GM18907 (cell line): ENCODE results near the gene EHD4.

Experiments used
- ATAC-seq: cut with Tn5 transposase; IDR thresholded peaks from one replicate; pipeline ENCODE4 v1.9.1; 2021; ENCODE audit warnings: mild to moderate bottlenecking, moderate library complexity; ENCODE audit not compliant: unreplicated experiment

EHD4 gene

DNA sequence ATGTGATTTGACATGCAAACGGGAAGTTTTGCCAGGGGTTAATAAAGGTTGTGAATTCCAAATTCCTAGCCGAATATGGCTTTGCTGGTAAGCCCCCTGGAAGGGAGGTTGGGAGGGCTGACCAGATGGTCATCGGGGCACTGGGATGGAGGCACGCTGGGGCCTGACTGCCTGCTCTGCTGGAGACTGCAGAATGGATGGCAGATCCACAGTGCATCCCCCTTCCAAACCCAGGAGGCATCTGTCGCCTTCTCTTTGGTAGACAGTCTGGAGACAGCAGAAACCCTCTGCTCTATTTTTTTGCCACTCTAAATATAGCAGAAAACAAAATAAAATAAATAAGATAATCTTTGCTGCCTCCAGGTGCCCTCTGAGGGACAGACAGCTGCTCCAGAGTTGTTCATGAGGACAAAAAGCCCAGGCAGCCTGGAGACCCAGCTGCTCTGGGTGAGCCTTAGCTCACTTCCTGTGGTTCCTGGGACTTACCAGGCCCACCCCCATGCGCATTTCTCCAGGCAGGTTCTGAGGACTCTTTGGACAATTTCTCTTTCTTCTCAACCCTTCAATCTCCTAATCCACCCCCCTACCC is 72.4 kb downstream of the EHD4 start:
- no peak for ATAC-seq

DNA sequence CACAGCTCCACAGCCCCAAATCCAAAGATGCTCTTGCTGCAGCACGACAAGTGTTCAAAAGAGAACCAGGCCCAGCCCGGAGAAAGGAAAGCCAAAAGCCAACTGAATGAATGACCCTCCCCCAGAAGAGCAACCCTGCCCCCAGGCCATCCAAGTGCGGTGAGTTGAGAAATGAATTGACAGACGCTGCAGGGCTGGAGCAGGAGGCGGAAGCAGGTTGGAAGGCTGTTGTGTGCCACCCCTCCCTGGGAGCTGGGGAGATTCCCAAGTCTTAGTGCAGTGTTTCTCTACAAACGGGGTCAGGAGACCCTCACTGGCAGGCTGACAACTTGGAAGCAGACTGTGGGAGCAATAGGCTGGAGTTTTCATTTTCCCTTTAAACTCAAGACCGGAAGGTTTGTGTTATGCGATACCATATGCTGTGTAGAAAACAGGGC is 75.0 kb downstream of the EHD4 start:
- ATAC-seq, result no peak

DNA sequence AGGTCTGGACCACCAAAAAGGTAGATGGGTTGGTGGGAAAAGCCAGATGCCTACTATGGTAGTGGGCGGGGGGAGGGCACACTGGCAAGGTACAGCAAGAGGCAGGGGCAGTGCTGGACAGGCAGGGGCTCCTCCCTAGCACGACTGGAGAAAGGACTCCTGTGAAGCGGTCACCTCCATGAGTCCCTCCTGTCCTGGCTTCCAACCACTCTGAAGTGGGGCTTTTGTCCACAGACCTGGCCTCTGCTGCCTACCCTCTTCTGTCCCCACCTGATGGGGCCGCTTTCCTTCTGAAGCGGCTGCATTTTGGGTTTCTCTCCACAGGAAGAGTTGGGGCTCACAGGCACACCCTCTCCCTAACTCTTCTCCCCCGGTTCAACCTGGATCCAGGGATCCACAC is 75.8 kb downstream of the EHD4 start:
- ATAC-seq, result no peak

DNA sequence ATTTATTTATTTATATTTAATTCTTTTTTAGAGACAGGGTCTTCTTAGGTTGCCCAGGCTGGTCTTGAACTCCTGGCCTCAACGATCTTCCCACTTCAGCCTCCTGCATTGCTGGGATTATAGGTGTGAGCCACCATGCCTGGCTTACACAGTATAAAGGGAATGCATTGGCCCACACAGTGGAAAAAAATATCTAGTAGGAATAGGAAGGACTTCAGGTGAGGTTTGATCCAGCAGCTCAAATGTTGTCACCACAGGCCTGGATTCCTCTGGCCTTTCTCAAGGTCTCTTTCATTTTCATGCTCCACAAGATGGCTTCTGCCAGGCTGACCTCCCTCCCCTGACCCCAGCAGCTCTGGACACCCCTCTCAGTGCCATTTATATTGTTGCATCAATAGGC is 76.4 kb downstream of the EHD4 start:
- no peak for ATAC-seq

DNA sequence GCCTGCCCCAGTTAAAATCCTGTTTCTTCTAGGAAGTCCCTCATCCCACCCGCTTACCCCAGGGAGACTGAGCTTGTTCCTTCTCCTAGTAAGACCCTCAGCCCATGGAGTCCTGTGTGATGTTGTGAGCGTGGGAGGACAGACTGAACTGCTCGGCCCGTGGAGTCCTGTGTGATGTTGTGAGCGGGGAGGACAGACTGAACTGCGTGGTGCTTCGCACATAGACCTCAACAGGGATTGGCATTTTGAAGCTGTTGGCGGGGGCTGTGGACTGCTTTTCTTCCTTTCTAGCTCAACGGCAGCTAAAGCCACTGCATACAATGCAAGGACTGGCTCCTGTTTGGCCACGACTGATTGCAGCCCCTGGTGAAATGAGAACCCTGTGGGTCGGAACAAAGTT is 76.9 kb downstream of the EHD4 start:
- ATAC-seq, result no peak

DNA sequence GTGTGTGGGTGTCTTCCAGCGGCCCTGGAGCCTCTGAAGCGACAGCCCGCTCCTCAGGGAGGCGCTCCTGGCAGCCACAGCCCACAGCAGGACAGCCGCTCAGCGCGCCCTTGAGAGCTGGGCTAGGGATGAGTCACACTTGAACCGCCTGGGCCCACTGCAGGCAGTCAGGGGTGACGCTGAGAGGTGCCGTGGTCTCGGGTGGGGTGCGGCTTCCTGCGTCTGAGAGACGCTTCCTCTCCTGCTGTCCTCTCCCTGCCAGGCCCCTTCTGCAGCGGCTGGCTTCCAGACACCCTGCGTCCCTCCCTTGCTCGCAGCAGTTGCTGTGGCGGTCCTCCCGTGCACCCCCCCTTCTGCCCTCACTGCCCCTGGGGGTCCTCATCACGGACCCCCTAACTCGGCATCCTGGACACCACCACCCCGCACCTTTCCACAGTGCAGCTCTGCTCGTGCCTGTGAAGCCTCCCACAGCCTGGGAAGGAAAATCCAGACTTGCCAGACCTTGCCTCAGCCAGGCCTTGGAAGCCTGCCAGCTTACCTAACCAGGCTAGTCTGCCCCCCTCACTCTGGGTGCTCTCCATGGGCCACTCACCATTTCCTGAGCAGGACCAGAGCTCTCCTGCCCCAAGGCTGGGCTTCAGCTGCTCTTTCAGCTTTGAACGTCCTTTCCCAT is 77.4 kb downstream of the EHD4 start:
- ATAC-seq, result peak; percentile 83

DNA sequence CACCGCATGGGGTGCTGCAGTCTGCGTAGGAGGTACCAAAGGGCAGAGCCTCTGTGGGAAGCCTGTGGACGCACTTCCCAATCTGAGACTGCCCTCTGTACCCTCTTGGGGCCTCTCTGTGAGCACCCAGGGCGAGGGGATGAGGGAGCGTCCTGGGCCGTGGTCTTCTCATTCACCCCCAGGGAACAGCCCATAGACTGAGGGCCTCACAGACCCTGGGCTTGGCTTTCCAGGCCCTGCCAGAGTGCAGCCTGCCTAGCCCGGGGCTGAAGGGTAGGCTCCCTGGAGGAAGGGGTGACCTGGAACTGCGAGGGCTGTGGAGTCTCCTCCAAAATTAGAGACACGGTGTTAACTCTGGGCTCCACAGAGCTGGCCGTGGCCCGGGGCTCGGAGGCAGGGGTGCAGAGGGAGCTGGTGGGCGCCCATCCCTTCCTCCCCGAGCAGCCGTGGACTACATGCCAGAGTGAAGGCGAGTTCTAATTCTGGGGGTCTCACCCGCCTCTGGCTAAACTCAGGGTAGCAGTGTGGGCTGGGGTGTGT is 78.0 kb downstream of the EHD4 start:
- no peak for ATAC-seq

DNA sequence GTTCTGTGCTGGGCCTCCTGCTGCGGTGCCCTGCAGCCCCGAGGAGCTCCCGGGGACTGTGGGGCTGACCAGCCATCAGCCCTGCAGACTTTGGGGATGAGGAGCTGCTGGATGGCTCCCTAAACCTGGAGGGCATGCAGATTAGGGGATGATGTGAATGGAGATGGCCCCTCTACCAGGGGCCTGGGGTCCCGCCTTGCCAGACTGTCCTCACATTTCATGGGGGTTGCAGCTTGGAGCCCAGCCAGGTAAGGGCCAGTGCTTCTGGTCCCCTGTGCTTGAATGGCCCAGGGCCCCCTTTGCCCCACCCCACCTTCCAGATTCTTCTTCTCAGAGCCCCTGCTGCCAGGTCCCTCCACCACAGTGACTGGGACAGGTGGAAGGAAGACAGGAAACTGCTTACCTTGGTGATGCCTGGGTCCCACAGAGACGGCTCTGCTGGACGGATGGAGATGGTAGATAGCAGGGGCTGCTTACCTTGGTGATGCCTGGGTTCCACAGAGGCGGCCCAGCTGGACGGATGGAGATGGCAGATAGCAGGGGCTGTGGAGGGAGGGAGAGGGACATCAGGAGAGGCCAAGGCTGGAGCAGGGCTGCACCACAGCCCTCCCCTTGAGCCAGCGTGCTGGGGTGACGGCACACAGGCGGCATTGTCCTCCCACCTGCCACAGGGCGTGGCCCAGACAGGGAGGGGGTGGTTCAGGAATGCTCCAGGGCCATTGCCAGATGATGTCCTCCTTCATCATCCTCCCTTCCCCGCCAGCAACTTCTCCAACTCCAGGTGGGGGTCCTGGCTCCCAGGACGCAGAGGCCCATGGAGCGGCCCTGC is 78.7 kb downstream of the EHD4 start, which contains the start of gene SPTBN5:
SPTBN5 (minus strand) TSS at position 632 of the 829 bp plus-strand sequence; CDS start at position 76, 556 bp downstream.
- ATAC-seq, result no peak

DNA sequence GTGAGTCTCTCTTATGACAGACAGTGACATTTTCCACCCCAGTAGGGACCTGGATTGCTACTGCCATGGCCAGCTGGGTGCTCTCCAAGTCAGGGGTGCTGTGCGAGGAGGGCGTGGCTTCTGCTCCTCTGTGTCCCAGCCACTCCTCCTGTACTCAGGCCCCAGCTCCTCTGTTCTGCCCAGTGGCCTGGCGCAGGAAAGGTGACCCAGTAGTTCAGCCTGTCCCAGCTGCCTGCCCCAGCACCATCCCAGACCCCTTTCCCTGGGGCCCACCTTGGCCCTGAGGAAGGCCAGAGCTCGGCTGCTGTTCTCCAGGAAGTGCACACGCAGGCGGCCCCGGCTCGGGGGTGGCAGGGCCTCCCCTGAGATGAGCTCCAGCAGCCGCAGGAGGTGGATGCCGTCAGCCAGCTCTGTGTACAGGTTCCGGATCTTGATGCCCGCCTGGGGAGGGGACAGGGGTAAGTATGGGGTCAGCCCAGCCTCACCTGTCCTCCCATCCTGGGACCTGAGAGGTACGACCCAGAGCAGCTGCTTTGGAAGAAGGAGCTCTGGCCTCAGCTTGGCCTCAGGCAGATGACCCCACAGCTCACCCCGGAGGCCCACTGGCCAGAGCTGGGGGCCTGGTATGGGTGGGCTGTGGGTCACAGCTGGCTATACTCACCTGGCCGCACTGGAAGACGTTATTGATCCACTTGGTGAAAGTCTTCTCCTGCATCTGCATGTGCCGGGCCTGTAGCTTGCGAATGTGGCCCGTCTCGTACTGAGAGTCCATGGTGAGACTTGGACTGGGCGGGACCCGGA is 79.5 kb downstream of the EHD4 start:
- ATAC-seq, result no peak

DNA sequence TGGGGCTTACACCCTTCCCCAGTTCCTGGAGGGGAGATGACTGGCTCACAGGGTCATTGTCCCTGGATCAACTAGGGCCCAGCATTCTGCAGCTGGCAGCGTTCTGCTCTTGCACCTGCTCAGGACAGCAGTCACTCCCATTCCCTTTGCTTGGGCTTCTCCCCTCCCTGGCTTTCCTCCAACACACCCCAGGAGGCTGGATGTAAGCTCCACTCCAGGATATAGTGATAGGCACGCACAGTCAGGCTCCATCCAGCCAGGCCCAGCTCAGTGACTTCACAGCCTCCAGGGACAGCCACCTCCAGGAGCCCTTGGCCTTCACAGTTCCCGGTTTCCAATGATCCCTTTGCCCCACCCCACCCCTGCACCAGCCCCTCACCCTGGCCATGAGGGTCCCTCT is 80.4 kb downstream of the EHD4 start:
- no peak for ATAC-seq

DNA sequence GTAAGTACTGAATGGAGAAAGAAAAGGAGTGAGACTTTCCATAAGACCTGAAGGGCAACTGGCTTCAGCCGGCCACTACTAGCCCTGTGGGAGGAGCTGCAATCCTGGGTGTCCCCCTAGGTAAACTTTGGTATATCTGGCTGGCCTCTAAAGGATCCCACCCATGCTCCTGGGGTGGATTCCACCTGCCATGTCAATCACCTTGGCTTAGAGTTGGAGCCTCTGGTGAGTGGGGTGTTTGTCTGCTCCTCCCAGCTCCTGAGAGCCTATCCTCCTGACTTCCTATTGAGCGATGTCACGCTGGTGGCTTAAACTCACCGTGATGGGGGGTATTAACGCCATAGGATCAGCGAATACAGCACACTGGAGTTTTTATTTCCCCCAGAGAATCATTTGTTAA is 81.1 kb downstream of the EHD4 start:
- ATAC-seq, result no peak

DNA sequence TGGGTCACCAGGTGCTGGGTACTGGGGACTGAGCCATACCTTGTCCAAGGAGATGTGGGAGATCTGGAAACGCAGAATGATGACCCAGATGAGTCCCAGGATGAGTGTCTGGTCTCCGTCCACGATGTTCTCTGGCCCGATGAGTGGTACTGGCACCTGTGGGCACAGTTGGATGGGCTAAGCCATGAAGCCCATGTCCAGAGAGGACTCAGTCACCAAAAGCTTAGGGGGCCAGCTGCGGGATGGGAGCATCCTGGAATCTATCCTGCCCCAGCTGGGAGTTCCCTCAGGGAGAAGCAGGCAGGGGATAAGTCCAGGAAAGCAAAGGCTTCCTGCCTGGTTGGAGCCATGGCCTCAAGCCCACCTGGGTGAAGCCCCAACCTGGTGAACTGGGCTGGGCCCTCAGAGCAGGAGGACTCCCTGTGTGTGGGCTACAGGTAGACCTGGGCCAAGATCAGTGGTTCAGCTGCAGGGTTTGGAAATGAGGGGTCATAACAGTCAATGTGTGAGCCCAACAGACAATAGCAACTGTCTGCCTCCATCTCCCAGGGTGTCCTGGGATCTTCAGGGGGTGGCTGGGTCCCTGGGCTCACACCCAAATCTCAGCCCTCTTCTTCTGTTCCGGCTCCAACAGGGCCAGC is 82.2 kb downstream of the EHD4 start:
- ATAC-seq, result no peak

DNA sequence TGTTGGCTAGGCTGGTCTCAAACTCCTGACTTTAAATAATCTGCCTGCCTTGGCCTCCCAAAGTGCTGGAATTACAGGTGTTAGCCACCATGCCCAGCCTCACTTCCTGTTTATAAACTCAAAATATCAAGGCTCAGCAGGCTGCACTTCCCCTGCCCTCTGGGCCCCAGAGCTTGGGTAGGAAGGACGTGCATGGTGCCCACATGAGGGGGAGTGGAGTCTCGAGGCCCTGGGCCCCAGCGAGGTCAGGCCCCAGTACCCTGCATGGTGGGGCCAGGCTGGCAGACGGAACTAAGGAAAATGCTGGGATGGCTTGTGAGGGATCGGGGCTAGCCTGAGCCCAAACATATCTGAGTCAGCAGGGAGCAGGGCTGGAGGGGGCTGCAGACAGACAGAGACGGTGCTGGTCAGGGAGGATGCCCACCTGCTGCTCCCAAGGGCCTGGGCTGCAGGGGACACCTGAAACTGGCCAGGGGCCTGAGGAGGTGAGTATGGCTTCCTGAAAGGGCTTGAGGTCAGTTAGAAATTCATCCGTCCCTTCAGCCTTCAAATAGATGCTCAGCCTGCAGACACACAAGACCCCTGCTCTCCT is 83.6 kb downstream of the EHD4 start:
- no peak for ATAC-seq

DNA sequence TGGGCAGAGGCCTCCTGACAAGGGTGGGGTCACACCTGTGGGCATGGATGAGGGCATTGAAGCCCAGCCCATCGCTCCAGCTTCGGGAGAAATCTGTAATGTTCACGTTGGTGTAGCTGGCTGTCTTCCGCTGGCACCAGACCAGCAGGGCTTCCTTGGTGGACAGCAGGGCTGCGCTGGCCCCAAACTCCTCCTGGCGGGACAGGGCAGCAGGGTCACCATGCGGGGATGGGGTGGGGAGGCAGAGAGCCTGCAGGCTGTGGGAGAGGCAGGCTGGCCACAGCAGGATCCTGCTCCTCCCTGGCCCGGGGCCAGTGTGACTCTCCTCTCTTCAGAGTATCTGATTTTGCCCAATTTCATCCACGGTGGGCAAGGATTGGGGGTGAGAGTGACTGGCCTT is 84.5 kb downstream of the EHD4 start:
- no peak for ATAC-seq

DNA sequence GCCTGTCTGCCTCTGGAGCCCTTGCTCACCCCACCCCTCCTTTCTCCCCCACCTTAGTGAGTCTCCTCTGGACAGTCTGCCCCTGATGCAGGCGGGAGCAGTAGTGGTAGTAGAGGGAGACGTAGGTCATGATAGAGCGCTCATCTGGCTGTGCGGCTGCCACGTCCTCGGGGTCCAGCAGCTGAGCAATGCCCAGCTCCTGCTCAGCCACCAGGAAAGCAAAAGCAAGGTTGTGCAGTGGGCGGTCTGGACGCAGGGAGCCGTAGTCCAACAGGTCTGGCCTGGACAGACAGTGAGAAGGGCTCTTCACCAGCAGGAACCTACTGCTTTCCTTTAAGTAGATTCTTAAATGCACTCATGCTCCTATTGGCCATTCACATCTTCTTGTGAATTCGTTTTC is 85.2 kb downstream of the EHD4 start:
- ATAC-seq, result no peak

DNA sequence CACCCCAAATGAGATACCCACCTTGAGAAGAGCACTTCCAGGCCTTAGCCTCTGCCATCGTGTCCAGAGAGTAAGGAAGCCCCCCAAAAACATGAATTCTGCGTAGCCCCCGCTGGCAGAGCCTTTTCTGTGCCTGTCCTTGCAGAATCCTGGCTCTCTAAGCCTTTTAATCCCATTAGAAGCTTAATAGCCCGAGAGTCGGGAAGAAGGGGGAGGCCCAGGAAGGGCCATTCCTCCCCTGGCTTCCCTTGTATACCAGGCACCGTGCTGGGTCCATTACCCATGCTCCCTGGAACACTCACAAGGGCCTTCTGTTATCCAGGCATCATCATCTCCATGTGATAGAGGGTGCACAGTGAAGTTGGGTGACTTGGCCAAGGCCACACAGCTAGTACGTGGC is 85.6 kb downstream of the EHD4 start:
- ATAC-seq, result no peak

DNA sequence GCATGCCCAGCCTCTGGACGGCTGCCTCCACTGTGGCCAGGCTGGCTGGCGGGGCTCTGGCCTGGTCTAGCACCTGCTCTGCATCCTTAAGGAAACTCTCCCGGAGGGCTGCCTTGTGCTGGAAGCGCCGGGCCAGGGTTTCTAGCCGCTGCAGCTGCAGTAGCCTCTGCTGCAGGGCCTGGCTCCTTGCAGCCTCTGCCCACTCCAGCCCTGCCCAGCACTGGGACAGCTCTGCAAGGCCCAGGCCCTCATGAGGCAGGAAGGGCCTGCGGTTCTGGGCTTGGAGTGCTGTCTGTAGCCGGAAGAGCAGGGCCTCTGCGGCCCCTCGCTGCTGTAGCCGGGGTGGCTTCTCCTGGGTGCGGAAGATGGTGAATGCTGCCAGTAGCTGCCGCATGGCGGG is 86.5 kb downstream of the EHD4 start:
- ATAC-seq, result no peak

DNA sequence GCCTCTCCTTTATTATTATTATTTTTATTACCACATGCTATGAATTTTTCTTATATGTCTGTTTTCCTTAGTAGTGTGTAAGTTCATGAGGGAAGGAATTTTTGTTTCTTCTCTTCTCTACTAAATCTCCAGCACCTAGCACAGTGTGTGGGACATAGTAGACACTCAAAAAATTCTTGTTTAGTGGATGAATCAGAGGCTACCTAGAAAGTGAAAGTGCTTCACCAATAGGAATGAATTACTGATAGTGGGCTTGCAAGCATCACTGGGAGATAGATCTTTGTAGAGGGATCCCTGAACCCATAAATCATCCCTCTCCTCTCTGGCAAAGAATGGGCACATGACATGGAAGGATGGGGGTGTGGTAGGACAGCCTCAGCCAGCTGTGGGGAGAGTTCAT is 87.0 kb downstream of the EHD4 start:
- ATAC-seq, result no peak

DNA sequence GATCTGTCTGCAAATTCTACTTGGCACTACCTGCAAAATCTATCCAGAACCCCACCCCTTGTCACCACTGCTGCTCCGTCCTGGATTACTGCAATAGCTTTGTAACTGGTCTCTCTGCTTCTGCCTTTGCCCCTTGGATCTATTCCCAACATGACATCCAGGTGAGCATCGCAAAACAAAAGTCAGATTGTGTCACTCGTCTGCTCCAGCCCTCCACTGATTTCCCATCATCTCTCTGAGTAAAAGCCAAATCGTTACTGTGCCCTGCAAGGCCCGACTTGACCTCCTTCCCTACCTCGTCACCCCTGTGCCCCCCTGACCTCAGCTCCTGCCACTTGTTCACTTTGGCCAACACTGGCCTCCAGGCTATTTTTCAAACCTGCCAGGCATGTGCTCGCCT is 87.9 kb downstream of the EHD4 start:
- ATAC-seq, result no peak

DNA sequence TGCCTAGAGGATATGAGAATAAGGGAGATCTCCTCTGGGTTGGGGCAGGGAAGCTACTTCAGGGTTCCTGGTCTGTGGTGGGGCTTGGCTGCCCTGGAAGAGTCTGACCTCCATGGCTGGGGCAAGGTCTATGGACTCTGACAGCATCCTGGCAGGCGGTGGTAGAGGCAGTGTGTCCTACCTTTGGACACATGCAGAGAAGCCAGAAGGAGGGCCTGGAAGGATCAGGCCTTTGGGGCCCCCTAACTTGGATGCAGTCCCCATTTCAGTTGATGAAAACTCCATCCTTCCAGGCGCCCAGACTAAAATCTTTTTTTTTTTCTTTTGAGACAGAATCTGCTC is 88.9 kb downstream of the EHD4 start:
- ATAC-seq, result no peak
